GM12878 (cell line): ENCODE results near the gene SLC45A3. TPM values are rescaled to one million over a fixed set of nuclear protein-coding genes. Genes with fewer than 3 reads are reported as not detected.

ENCODE experiments used
- EP300 ChIP-seq, 2 experiments: fragments of 150-350 bp in 1 of 2; IDR thresholded peaks; 2 replicates each; pipeline ENCODE4 v1.6.1; 2011 to 2012; ENCODE audit warnings: low read depth in 2 of 2, low read length in 2 of 2, borderline replicate concordance in 1 of 2, improper control_type of control experiment in 1 of 2, inconsistent platforms in 1 of 2; ENCODE audit not compliant: control insufficient read depth in 1 of 2
- RBBP5 ChIP-seq: fragments of 200-600 bp; sonication (generic); conservative IDR thresholded peaks from 2 replicates; pipeline ENCODE4 v1.6.1; 2016
- RFX5 ChIP-seq: IDR thresholded peaks from 2 replicates; pipeline ENCODE4 v1.6.1; 2011; ENCODE audit warnings: low read depth, low read length, improper control_type of control experiment
- YY1 ChIP-seq: IDR thresholded peaks from 2 replicates; pipeline ENCODE4 v1.6.1; 2011; ENCODE audit warnings: low read depth, mild to moderate bottlenecking, low read length
- ZZZ3 ChIP-seq: IDR thresholded peaks from 2 replicates; pipeline ENCODE4 v1.6.1; 2011; ENCODE audit warnings: low read depth; ENCODE audit not compliant: control insufficient read depth, insufficient read length
- polyA plus RNA-seq, 11 experiments: library from polyadenylated mRNA; depleted of rRNA in 4 of 11; unstranded in 6 of 11; stranded (reverse) in 5 of 11; fragments of >200 nt; fragmentation: Nextera tagmentation in 4 of 11; fragmentation: Illumina TruSeq in 1 of 11; extraction: Ambion mirVana in 4 of 11; extraction: Trizol in 1 of 11; gene quantifications; 1 replicate in 1 of 11; 2 replicates in 10 of 11; pipeline versions ENCODE4 v1.2.1 to v1.2.3, GENCODE V29; 2011 to 2016; ENCODE audit warnings: inconsistent platforms in 2 of 11, missing spikeins in 2 of 11, low read depth in 1 of 11
- total RNA-seq, 4 experiments: library from RNA; depleted of rRNA in 3 of 4; stranded (reverse); fragments of >200 nt in 3 of 4; fragmentation: Illumina TruSeq in 1 of 4; extraction: Trizol in 1 of 4; gene quantifications; 2 replicates each; pipeline versions ENCODE4 v1.2.1 to v1.2.3, GENCODE V29; 2013 to 2021
- TF ChIP-seq, protein P1 (sequence below): IDR thresholded peaks from 2 replicates; pipeline ENCODE4 v1.6.1; 2012; ENCODE audit warnings: low read depth, low read length, improper control_type of control experiment
- TF ChIP-seq, protein P2 (sequence below): fragments of 450-650 bp; IDR thresholded peaks from 2 replicates; pipeline ENCODE4 v1.6.1; 2018; ENCODE audit warnings: borderline replicate concordance, mild to moderate bottlenecking; ENCODE audit not compliant: partially characterized antibody

Gene SLC45A3
- total and polyA plus RNA-seq, 10 of the 15 experiments (the other 5 are each of a cell fraction or from before 2014, with no cell fraction given), result 0.26 to 10.3 (median 4.1) TPM

DNA sequence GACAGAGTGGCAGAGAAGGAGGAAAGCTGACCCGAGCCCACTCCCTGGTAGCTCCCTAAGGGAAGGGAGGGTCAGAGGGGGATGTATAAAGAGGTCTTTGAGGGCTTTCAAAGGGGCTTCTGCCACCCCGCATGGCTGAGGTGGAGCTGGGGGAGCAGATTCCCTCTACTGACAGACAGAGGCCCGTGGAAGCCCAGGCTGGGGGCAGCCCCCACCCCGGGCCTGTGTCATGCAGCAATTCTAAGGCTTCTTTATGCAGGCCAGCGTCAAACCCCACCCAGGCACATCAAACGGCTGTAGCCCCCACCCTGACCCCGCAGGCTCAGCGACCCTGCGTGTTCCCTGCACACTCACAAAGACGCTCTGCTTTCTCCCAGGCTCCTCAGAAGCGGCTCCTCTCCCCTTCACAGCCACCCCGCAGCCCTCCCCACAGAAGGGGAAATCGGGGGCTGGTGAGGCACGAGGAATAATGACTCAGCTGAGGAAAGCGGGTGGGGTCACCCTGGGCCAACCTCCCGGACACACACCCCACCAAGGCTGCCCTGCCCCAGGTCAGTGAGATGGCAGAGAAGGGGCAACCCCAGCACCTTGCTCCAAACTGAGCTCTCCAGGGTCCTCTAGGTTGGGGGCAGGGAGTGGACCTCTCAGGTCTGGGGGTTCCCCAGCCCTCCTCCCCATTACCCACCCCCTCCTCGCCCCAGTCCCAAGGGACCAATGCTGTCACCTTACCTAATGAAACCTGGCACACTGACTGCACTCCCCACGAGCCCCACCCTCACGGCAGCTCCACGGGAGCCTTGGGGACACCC lies 10.8 kb downstream of the SLC45A3 start (continued):
- TF ChIP-seq, protein P1, sequence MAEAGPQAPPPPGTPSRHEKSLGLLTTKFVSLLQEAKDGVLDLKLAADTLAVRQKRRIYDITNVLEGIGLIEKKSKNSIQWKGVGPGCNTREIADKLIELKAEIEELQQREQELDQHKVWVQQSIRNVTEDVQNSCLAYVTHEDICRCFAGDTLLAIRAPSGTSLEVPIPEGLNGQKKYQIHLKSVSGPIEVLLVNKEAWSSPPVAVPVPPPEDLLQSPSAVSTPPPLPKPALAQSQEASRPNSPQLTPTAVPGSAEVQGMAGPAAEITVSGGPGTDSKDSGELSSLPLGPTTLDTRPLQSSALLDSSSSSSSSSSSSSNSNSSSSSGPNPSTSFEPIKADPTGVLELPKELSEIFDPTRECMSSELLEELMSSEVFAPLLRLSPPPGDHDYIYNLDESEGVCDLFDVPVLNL, result no peak
- no peak for TF ChIP-seq YY1
- no peak for TF ChIP-seq ZZZ3
- TF ChIP-seq EP300 (IDR thresholded peaks at IDR 0.05; ENCODE audit: borderline replicate concordance in 1 of 2, control insufficient read depth in 1 of 2, low read depth in 2 of 2, low read length in 2 of 2), result 0 out of 4 replicates have a peak, but pooled peaks of 1 of the 2 experiments have one; percentile 19
- TF ChIP-seq RBBP5, result no peak
- TF ChIP-seq, protein P2, sequence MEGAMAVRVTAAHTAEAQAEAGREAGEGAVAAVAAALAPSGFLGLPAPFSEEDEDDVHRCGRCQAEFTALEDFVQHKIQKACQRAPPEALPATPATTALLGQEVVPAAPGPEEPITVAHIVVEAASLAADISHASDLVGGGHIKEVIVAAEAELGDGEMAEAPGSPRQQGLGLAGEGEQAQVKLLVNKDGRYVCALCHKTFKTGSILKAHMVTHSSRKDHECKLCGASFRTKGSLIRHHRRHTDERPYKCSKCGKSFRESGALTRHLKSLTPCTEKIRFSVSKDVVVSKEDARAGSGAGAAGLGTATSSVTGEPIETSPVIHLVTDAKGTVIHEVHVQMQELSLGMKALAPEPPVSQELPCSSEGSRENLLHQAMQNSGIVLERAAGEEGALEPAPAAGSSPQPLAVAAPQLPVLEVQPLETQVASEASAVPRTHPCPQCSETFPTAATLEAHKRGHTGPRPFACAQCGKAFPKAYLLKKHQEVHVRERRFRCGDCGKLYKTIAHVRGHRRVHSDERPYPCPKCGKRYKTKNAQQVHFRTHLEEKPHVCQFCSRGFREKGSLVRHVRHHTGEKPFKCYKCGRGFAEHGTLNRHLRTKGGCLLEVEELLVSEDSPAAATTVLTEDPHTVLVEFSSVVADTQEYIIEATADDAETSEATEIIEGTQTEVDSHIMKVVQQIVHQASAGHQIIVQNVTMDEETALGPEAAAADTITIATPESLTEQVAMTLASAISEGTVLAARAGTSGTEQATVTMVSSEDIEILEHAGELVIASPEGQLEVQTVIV, result no peak
- no peak for TF ChIP-seq RFX5
